Measurements from ENCODE around the gene TRIM17.

DNA sequence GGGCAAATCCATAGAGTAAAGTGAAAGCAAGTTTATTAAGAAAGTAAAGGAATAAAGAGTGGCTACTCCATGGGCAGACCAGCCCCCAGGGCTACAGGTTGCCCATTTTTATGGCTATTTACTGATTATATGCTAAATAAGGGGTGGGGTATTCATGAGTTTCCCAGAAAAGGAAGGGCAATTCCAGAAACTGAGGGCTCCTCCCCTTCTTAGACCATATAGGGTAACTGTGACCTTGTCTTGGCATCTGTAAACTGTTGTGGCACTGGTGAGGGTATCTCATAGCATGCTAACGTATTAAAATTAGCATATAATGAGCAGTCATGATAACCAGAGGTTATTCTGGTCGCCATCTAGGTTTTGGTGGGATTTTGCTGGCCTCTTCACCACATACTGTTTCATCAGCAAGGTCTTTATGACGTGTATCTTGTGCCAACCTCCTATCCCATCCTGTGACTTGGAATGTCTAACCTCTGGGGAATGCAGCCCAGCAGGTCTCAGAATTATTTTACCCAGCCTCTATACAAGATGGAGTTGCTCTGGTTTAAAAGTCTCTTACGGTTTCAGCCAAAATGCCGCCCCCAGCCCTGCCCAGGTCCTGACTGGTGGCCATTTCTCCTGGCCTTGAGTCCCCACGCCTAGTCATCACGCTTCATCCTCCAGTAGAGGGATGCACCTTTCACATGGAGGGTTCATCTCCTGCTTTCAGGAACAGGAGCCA lies 982 bp upstream of the TRIM17 start:
- TF ChIP-seq, protein P1, sequence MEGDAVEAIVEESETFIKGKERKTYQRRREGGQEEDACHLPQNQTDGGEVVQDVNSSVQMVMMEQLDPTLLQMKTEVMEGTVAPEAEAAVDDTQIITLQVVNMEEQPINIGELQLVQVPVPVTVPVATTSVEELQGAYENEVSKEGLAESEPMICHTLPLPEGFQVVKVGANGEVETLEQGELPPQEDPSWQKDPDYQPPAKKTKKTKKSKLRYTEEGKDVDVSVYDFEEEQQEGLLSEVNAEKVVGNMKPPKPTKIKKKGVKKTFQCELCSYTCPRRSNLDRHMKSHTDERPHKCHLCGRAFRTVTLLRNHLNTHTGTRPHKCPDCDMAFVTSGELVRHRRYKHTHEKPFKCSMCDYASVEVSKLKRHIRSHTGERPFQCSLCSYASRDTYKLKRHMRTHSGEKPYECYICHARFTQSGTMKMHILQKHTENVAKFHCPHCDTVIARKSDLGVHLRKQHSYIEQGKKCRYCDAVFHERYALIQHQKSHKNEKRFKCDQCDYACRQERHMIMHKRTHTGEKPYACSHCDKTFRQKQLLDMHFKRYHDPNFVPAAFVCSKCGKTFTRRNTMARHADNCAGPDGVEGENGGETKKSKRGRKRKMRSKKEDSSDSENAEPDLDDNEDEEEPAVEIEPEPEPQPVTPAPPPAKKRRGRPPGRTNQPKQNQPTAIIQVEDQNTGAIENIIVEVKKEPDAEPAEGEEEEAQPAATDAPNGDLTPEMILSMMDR (conservative IDR thresholded peaks at IDR 0.05; ENCODE audit: low read length): no peak
- TF ChIP-seq EZH2phosphoT487 (IDR thresholded peaks at IDR 0.05; ENCODE audit: borderline replicate concordance): no peak

All from Loucy (cell line).